ENCODE results near the gene DNAH7.
"Not testable (repeated sequence)": the region's sequence is repeated elsewhere in the genome, so short reads cannot be mapped to it uniquely, and the experiment has no call there.

DNAH7 gene

DNA sequence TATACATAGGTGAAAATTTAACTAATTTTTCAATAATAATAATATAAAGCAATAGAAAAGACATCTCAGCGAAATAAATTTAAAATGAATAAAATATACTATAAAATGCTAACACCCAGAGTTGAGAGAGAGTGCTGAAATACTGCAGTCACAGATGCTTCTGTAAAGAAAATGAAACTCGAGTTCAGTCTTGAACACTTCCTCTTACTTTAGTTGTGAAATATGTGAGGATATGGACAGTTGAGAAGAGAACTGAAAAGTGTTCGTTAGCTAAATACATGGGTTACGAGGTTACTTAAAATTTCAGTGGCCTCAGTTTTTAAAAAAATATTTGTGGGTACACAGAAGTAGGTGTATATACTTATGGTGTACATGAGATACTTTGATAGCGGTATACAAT, 106.8 kb downstream of the DNAH7 start:
- peak; percentile 55 to 75 for DNase-seq

DNA sequence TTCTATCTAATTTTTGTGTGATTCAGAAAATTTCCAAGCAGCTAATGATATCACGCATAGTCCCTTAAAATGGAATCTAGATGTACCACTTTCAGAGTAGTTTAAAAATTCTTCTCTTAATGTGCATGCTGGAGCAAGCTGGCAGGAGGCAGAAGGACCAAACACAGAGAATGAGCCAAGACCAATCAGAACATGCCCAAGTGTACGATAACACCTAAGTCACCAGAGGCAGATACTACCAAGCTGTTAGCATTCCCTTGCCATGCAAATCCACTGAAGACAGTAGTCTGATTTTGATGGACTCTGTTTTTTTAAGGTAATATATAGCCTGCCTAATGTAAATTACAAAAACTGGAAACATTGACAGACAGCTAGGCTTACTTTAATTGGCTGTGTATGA, 109.3 kb downstream of the DNAH7 start:
- no peak for DNase-seq

DNA sequence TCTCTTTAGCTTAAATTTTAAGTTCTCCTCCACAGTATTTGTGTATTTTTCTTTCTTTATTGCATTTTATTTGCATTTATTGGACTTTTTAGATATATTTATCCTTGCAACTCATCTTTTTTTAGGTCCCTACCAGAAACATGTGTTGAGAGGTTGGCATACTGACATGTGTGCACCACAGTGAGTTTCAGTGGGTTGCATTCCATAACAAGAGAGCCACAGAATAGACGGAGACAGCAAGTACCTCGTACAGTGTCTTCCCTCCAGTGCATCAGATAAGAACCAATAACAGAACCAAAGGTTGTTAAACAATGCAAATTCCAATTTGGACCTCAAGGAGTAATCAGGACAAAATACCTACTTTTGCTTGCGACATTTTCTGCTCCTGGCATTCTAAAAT, 111.9 kb downstream of the DNAH7 start:
- no peak for DNase-seq

DNA sequence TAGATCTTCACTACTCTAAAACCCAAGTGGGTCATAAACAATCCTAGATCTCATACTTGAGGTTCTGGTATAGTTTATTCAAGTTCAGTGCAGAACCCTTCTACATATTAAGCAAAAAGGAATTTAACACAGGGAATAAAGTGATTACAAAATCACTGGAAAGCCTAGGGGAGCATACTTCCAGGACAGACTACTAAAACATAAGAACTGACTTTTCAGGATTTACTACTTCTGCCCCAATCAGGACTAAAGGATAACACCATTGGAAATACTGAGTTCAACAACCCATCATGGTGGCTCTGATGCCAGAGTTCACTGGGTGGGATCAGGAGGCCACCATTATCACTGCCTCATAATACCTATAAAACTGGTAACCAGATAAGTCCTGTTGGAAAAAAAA, 123.6 kb downstream of the DNAH7 start:
- no peak for DNase-seq

GRCh38 chr2:195937176-195937575, 131.5 kb downstream of the DNAH7 start:
- no peak for DNase-seq

DNA sequence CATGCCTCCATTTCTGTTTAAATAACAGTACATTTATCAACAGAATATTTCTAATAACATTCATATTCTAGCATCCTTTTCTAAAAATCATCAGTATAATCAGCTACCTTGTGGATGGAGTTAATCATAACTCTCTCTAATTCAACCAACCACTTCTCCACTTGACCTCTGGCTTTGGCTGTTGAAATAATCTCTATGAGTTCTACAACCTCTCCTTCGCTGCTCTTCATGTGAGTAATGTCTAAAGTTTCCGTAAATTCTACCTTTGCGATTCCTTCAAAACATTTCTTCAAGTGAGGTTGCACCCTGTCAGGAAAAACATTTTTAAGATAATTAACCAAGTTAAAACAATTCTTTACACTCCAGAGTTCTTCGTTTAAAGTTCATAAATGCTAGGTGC, 134.2 kb downstream of the DNAH7 start:
- DNase-seq, result no peak

DNA sequence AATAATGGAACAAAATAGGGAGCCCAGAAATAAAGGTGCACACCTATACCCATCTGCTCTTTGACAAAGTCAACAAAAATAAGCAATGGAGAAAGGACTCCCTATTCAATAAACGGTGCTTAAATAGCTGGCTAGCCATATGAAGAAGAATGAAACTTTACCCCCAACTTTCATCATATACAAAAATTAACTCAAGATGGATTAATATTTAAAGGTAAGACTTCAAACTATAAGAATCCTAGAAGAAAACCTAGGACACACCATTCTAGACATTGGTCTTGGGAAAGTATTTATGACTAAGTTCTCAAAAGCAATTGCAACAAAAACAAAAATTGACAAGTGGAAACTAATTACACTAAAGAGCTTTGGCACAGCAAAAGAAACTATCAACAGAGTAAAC, 139.1 kb downstream of the DNAH7 start:
- DNase-seq, result no peak

DNA sequence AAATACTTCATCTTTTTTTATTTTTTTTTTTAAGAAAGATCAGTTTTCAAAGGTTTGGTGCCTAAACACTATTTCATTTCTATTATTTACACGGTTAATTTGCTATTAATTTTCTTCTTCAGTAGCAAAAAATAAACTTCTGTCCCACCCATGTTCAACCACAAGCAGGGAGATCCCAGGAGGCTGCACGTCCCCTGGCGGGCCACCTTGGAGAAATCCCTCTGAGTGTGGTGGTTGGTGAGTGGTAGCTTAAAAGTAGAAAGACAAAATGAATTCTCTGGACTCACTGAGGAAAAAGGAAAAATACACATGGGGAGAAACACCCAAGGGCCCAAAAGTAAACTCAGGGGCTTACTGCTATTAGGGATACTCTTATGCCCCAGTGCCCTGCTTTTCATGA, 143.5 kb downstream of the DNAH7 start:
- no peak for DNase-seq

DNA sequence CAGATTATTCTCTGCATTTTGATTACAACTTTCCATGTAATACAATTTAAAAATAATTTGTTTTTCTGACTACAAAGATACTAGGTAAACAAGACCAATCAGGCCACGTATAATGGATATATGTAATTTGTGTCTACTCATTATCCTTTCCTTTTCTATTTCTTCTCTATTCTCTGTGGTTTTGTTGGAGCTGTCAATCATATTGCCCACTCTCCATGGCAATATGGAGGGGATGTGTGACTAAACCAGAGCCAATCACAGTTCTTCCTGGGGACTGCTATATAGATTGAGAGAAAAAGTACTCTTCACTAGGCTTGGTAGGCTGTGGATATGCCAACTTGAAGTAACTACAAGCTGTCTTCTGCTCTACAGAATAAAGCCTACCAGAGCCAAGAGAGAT, 144.7 kb downstream of the DNAH7 start:
- no peak for DNase-seq

DNA sequence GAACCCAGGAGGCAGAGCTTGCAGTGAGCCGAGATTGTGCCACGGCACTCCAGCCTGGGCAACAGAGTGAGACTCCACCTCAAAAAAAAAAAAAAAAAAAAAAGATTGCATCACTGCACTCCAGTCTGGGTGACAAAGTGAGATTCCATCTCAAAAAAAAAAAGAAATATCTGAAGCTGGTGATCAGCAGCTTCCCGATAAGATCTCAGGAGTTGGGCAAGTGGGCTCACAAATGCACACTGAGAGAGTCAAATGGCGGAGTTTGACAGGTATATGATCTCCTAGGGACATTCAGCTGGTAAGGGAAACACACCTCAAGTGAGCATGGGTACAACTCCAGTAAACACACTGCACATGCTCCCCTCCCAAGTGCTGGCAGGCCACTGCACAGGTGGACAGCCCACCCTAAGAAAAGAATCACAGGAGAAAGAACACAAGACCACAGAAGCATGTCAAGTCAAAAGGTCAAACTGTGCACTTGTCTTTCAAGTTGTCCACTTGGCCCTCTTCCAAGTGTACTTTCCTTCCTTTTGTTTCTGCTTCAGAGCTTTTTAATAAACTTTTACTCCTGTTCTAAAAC, 151.5 kb downstream of the DNAH7 start:
- DNase-seq, result not testable (repeated sequence)

DNA sequence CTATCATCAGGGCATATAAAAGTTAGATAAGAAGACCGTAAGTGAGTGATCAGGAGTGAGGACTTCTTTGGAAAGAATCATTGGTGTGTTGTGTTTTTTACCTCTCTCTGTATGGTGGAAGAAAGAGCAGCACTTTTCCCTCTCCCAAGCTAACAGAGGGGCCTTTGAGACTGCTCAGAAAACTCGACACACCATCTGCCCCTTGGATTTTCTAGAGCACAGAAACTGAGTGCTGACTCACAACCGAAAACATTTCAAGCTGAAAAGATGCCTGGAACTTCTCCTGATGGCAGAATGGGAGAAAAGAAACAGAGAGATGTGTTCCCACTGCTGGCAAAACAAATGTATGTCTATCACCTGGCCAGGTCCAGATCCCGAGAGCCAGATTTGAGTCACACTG, 156.6 kb downstream of the DNAH7 start:
- DNase-seq, result no peak

- DNase-seq, result no peak
These were observed 158.1 kb downstream of the DNAH7 start for GRCh38 chr2:195910570-195910969.

DNA sequence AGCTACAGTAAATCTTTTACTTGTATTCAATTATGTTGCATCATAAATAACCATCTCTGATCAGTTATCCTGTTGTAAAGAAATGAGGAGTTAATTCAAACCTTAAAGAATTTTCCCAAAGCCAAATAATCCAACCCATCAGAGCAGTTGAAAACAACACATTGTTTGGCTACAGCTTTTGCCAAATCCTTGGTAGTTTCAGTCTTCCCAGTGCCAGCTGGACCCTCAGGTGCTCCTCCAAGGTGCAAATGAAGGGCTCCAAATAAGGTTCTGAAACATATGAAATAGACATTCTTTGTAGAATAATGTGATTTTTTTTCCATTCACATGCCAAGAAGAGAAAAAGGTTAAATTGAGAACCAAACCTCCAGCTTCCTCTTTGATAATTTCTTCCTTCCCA, 158.7 kb downstream of the DNAH7 start:
- DNase-seq, result no peak

- no peak for DNase-seq
These were observed 161.2 kb downstream of the DNAH7 start for GRCh38 chr2:195907474-195907873.

DNA sequence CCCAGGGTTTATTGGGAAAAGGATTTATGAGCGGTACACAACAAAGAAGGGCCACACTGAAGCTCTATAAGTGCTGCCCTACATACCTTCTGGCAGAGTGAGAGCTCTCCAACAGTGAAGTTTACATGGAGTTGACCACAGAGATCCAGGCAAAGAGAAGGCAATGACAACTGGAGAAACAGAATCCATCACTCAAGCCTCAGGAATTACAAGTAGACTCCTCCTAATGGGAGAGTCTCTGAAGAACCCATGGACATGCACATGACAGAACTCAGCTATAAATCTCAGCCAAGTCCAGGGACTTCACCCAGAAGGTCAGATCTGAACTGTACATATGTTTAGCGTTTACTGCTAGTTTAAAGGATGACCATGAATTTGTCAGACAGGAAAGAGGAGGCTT, 164.7 kb downstream of the DNAH7 start:
- no peak for DNase-seq

GRCh38 chr2:195902857-195903256, 165.8 kb downstream of the DNAH7 start:
- DNase-seq, result no peak

DNA sequence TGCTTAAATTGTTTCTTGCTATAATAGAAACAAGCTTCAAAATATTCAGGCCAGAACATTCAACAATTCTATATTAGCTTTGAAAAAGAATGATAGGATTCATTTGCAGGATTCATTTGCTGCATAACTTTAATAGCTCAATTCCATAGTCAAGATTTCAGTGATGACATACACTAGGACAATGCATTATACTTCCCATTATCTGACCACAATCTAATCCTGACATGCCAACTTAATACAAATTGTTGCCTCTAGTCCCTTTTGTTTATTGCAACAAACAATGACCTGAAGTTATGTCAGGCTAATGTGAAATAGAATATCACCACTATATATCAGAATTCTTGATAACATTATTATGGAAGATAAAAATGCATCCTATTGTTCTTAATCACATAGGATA, 169.4 kb downstream of the DNAH7 start:
- no peak for DNase-seq

DNA sequence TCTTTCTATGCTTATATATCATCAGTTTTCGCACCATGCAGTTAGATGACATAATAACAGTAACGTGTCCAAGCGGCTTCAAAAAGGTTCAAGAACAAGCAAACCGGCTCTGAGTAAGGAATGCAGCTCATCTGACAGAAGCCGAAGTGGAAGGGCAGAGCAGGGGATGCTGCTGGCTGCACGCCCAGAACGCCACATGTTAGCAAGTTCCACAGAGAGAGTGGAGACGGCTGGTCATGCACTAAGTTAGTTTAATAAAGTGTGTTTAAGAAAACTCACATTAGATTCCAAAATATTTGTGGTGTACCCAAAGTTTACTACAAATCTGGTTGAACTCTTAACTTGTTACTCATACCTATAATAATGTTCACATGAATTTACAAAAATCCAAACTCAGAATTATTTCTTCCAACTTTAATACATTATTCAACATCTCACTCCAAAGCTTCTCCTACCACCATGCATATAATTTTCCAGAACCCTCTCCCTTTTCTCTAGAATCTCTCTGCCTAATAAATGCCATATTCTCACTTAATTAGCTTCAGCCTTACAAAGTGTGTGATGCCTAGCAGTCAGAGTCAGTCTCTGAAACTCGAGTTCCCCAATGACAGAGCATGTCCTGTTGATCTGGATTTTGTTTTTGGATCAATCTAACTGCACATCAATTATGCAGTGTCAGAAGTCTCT, 170.0 kb downstream of the DNAH7 start:
- DNase-seq, result no peak

- no peak for DNase-seq
These were observed 177.6 kb downstream of the DNAH7 start for GRCh38 chr2:195891081-195891480.

- no peak for DNase-seq
These were observed 189.5 kb downstream of the DNAH7 start for GRCh38 chr2:195879153-195879552.

GRCh38 chr2:195871326-195871725, 197.3 kb downstream of the DNAH7 start:
- DNase-seq, result no peak

GRCh38 chr2:195864316-195864715, 204.3 kb downstream of the DNAH7 start:
- no peak for DNase-seq

DNA sequence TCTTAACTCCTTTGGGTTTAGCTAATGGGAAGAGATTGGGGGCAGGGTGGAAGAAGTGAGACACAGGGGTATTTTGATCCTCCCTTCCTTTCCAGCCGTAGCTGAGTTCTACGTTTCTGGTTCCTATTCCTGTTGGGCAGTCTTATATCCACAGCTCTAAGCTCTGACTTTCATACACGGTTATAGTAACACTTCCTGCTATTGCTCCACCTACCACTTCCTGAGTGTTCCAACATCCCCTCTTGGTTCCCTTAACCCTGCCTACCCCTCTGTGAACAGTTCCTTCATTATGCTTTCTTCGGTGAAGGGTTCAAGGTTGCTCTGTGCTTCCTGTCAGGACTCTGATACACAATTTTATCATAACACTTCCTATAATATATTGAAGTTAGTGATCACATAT, 205.1 kb downstream of the DNAH7 start:
- DNase-seq, result peak; percentile 59 to 64

DNA sequence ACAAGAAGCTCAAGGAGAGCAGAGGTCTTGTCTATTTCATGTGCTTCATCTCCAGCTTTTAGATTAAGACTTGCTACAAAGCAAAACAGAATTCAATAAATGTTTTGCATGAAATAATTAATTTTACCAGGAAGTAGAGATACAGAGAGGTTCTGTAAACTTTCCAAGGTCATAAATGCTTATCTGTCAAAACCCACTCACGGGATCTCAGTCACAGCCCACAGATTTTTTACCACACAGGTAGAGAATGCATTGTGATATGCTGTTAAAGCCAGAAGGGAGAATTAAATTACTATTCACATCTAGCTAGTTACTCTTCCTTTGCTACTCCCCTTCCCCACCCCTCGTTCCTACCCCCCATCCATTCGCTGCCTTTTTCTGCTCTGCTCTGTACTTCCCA, 205.5 kb downstream of the DNAH7 start:
- no peak for DNase-seq

GRCh38 chr2:195861821-195862220, 206.8 kb downstream of the DNAH7 start:
- no peak for DNase-seq

Measured in inflammatory macrophage (primary cell).